Measurements from ENCODE around the gene DCUN1D1.

DCUN1D1 gene

DNA sequence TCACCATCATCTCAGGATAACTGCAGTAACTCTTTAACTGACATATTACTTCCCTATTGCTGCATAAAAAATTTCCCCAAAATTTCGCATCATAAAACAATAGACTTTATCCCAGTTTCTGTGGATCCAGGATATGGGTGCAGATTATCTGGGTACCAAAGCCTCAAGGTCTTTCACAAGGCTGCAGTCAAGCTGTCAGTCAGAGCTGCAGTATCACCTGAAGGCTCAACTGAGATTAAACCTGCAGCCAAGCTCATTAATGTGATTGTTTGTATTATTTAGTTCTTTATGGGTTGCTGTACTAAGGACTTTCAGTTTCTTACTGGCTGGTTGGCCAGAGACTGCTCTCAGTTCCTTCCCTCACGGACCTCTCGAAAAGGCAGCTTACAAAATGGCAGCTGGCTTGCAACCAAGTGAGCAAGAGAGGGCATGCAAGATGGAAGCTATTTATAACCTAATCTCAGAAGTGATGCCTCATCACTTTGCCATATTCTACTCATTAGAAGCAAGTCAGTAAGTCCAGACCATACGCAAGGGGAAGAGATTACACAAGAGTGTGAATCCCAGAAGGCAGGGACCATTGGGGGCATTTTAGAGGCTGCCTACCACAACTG lies 54.9 kb downstream of the DCUN1D1 start:
- TF ChIP-seq, protein P1, sequence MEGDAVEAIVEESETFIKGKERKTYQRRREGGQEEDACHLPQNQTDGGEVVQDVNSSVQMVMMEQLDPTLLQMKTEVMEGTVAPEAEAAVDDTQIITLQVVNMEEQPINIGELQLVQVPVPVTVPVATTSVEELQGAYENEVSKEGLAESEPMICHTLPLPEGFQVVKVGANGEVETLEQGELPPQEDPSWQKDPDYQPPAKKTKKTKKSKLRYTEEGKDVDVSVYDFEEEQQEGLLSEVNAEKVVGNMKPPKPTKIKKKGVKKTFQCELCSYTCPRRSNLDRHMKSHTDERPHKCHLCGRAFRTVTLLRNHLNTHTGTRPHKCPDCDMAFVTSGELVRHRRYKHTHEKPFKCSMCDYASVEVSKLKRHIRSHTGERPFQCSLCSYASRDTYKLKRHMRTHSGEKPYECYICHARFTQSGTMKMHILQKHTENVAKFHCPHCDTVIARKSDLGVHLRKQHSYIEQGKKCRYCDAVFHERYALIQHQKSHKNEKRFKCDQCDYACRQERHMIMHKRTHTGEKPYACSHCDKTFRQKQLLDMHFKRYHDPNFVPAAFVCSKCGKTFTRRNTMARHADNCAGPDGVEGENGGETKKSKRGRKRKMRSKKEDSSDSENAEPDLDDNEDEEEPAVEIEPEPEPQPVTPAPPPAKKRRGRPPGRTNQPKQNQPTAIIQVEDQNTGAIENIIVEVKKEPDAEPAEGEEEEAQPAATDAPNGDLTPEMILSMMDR (IDR thresholded peaks at IDR 0.05; ENCODE audit: low read depth, low read length): no peak
- no peak overlapping the region for H3K4me3 ChIP-seq (replicated peaks in 1 of 2; ENCODE audit: low read depth in 2 of 2, low read length in 2 of 2)
- peak; percentile 58 to 74 for DNase-seq (ENCODE audit: low read depth in 2 of 2)

DNA sequence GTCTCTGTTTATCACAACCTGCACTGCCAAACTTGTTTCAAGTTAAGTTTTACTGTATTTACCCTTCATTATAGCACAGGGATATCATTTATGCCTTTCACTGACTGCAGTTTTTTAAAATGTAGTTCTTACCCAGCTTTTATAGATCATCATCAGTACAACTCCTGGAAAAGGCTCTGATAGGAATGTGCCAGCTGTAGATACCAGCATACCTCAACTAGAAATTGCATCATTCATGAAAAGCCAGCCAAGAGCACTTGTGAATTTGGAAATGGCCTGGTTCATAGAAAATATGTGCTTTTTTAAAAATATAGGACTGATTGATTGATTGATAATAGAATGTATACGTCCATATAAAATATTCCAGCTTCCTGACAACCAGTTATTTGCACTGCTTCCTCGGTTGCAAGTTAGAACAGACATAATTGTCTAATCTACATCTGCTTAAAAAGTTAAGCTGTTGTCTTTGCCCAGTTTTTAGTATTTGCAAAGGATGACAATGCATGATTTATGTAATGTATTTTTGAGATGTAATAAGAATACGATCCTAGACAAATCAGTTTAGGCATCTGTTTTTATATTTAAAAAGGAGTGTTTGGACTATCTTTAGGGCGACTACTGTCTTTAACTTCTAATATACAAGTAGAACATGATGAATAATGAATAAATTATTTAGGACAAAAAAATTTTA lies 58.5 kb downstream of the DCUN1D1 start:
- peak; percentile 49 to 54 for DNase-seq (ENCODE audit: low read depth in 2 of 2)
- no peak overlapping the region for H3K4me3 ChIP-seq (replicated peaks in 1 of 2; ENCODE audit: low read depth in 2 of 2, low read length in 2 of 2)
- TF ChIP-seq, protein P1 (IDR thresholded peaks at IDR 0.05; ENCODE audit: low read depth, low read length): no peak

DNA sequence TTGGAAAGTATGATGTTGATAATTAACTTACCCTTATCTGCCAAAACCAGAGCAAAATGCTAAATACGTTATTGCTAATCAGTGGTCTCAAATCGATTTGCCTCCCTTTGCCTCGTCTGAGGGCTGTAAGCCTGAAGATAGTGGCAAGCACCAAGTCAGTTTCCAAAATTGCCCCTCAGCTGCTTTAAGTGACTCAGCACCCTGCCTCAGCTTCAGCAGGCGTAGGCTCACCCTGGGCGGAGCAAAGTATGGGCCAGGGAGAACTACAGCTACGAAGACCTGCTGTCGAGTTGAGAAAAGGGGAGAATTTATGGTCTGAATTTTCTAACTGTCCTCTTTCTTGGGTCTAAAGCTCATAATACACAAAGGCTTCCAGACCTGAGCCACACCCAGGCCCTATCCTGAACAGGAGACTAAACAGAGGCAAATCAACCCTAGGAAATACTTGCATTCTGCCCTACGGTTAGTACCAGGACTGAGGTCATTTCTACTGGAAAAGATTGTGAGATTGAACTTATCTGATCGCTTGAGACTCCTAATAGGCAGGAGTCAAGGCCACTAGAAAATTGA lies 59.7 kb downstream of the DCUN1D1 start:
- TF ChIP-seq, protein P1 (IDR thresholded peaks at IDR 0.05; ENCODE audit: low read depth, low read length): no peak
- peak; percentile 16 to 20 for DNase-seq (ENCODE audit: low read depth in 2 of 2)
- H3K4me3 ChIP-seq (replicated peaks in 1 of 2; ENCODE audit: low read depth in 2 of 2, low read length in 2 of 2): no peak overlapping the region

DNA sequence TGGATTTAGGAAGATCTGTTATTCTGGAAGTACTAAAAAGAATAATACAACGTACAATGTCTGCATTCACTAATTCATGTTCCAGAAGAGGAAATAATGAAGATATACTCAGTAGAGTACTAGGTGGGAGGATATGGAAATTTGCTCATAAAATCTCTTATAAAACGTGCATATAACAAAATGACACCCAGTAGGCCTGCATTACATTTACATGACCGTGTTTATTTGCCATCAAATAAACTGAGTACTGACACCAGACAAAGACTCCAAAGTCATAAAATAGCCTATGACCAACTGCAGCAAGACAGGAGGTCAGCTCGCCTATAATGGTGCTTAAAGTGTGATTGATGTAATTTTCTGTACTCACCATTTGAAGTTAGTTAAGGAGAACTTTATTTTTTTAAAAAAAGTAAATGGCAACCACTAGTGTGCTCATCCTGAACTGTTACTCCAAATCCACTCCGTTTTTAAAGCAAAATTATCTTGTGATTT lies 60.4 kb downstream of the DCUN1D1 start:
- TF ChIP-seq, protein P1 (IDR thresholded peaks at IDR 0.05; ENCODE audit: low read depth, low read length): no peak
- DNase-seq (ENCODE audit: low read depth in 2 of 2): no peak
- no peak overlapping the region for H3K4me3 ChIP-seq (replicated peaks in 1 of 2; ENCODE audit: low read depth in 2 of 2, low read length in 2 of 2)

DNA sequence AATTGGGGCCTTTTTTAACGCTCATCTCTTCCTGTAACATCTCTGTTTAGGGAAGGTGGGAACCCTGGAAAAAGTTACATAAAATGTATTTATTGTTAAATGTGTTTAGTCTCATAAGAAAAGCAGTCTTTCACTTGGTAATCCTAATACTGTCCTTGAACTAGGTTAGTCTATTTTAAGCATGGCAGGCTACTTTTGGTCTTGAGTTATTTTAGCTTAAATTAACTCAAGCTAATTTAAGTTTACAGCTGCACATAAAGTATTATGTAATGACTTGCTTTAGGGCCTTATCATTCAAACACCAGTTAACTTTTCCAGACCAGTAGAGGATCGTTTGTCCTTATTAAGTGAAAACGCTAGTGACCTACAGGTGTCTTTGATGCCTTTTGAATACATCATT lies 63.2 kb downstream of the DCUN1D1 start:
- no peak overlapping the region for H3K4me3 ChIP-seq (replicated peaks in 1 of 2; ENCODE audit: low read depth in 2 of 2, low read length in 2 of 2)
- TF ChIP-seq, protein P1 (IDR thresholded peaks at IDR 0.05; ENCODE audit: low read depth, low read length): no peak
- no peak for DNase-seq (ENCODE audit: low read depth in 2 of 2)

DNA sequence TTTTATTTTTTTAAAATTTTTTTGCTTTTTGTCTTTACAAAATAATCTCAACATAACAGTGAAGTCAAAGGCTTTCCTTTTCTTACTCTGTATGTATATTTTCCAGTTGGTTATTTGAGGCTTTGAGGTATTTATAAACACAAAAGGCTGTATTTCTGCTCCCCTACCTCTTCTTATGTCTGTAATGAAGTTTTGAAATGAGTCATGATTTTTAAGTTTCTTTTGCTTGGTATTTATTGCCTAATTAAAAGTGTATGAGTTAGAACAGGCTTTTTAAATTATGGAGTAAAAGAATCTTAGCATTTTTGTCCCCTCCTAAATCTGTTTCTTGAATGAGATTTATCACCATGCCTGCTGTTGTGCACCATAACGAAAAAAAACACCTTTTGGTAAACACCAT lies 66.0 kb downstream of the DCUN1D1 start:
- H3K4me3 ChIP-seq (replicated peaks in 1 of 2; ENCODE audit: low read depth in 2 of 2, low read length in 2 of 2): no peak overlapping the region
- DNase-seq (ENCODE audit: low read depth in 2 of 2): no peak
- TF ChIP-seq, protein P1 (IDR thresholded peaks at IDR 0.05; ENCODE audit: low read depth, low read length): no peak
